Right lobe of liver (tissue), 6 donors: Measurements from ENCODE around the gene ARHGAP4. TPM values are rescaled to one million over a fixed set of nuclear protein-coding genes. Genes with fewer than 3 reads are reported as not detected.

Experiments
- ATAC-seq, 4 donors: fragments of 200-7000 bp; cut with Tn5 transposase; one replicate each; pipeline ENCODE4 v1.9.1; 2020; ENCODE audit warnings: mild to moderate bottlenecking in 4 of 4, moderate library complexity in 4 of 4
- DNase-seq, 3 donors: peaks; one replicate each; pipeline ENCODE4 v3.0.0-alpha.2; 2020
- H3K27ac ChIP-seq, 3 donors: fragments of 200-600 bp; one replicate each; pipeline ENCODE4 v1.8.0; 2022
- H3K27me3 ChIP-seq, 2 donors: fragments of 200-600 bp; one replicate each; pipeline ENCODE4 v1.8.0; 2022
- H3K36me3 ChIP-seq, 4 donors: fragments of 200-600 bp; sonication (generic) in 1 of 4; one replicate each; pipeline versions ENCODE4 v1.5.1 to v1.8.0; 2017 to 2022; ENCODE audit warnings: control low read depth in 1 of 4
- H3K4me1 ChIP-seq, 4 donors: fragments of 200-600 bp; sonication (generic) in 1 of 4; one replicate each; pipeline versions ENCODE4 v1.5.1 to v1.8.0; 2017 to 2022; ENCODE audit warnings: control low read depth in 1 of 4
- H3K4me3 ChIP-seq, 3 donors: fragments of 200-600 bp; one replicate each; pipeline ENCODE4 v1.8.0; 2022
- H3K9me3 ChIP-seq, 4 donors: fragments of 200-600 bp; sonication (generic) in 1 of 4; one replicate each; pipeline versions ENCODE4 v1.5.1 to v1.8.0; 2017 to 2022; ENCODE audit warnings: control low read depth in 1 of 4
- CTCF ChIP-seq, 4 donors: fragments of 200-600 bp in 3 of 4; fragments of 450-650 bp in 1 of 4; IDR thresholded peaks; one replicate each; pipeline versions ENCODE4 v1.5.1 to v1.8.0; 2016 to 2022; ENCODE audit warnings: antibody characterized with exemption in 4 of 4, mild to moderate bottlenecking in 2 of 4
- POLR2A ChIP-seq: fragments of 450-650 bp; IDR thresholded peaks from one replicate; pipeline ENCODE4 v1.6.1; 2017; ENCODE audit warnings: antibody characterized with exemption, mild to moderate bottlenecking
- WGBS: methylation state at CpG from one replicate; pipeline ENCODE4 v1.1.6; 2018; ENCODE audit warnings: low coverage, low lambda C conversion rate; ENCODE audit not compliant: insufficient coverage; ENCODE audit errors: missing lambda C conversion rate; 5-methylcytosine and 5-hydroxymethylcytosine counted together
- intact Hi-C, 2 donors: fragments of 100-400 bp; cut with DNase I; formaldehyde crosslinking; loops; one replicate each; pipeline versions ENCODE4 v1.11.2 to v1.14.1; 2022
- total RNA-seq, 6 experiments: library from RNA; depleted of rRNA in 2 of 6; stranded (reverse); fragments of >200 nt in 2 of 6; fragmentation: NEBNext Ultra II Directional in 3 of 6; extraction: Animal tissue kit (Norgen Biotek cat#: 25700) in 3 of 6; gene quantifications; one replicate each; pipeline versions ENCODE4 v1.1.0 to v1.2.4, GENCODE V29; 2016 to 2023
- donor health status: DM: no; HTN: yes; CAD: no.
- donor health status: DM: no; HTN: no; CAD: no.
- donor health status: DM: no; HTN: no; CAD: no.
- donor health status: DM: no; HTN: yes; CAD: no.
- donor health status: DM: no; HTN: yes; CAD: no.

The ARHGAP4 gene
- total RNA-seq, 6 experiments from 2014 or later: 5.5 to 11.9 (median 8.7) TPM

GRCh38 chrX:153866302-153867019 lies 59.6 kb downstream of the ARHGAP4 start:
- Histone ChIP-seq H3K4me1 (no peaks in the 10 kb centered on the region), H3K36me3 (no peaks in the 10 kb centered on the region), H3K4me3 (no peak overlapping the region), H3K9me3 (no peaks in the 10 kb centered on the region), H3K27ac (no peak overlapping the region), H3K27me3 (no peaks in the 10 kb centered on the region)
- DNase-seq (no peak), ATAC-seq (no peak)
- TF ChIP-seq POLR2A (no peak), CTCF (IDR thresholded peaks at IDR 0.05) (no peak)
- WGBS: 53% methylated on average over 5 of the region's 22 CpGs
- intact Hi-C loops: no loop called here

DNA sequence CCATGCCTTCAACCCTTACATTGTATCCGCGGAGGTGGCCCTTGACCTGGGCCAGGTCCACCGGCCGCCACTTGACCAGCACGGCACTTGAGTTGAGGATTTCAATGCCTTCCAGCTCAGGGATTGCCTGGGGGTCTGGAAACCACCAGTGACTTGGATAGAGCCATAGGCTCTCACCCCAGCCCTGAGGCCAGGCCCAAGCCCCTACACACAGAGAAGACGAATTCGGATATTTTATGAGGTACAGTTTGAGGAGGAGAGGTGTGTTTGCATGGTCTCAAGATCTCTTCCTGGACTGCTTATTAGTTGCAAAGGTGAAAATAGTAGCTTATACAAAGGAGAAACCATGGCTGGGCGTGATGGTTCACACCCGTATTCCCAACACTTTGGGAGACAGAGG lies 60.4 kb downstream of the ARHGAP4 start:
- no peak for TF ChIP-seq CTCF (IDR thresholded peaks at IDR 0.05)
- TF ChIP-seq POLR2A: no peak
- intact Hi-C loops: no loop called here
- Histone ChIP-seq H3K27me3 (no peaks in the 10 kb centered on the region), H3K4me1 (no peaks in the 10 kb centered on the region), H3K27ac (no peak overlapping the region), H3K36me3 (no peaks in the 10 kb centered on the region), H3K4me3 (no peak overlapping the region), H3K9me3 (no peaks in the 10 kb centered on the region)
- no peak for DNase-seq
- no peak for ATAC-seq
- WGBS: 79% methylated on average over 8 of the region's 9 CpGs

GRCh38 chrX:153865321-153865580 lies 60.8 kb downstream of the ARHGAP4 start:
- no peaks in the 10 kb centered on the region for H3K9me3 ChIP-seq
- H3K27ac ChIP-seq: no peak overlapping the region
- H3K27me3 ChIP-seq: no peaks in the 10 kb centered on the region
- DNase-seq: no peak
- no peaks in the 10 kb centered on the region for H3K4me1 ChIP-seq
- intact Hi-C loops: no loop called here
- WGBS: 70% methylated on average over 3 of the region's 11 CpGs
- TF ChIP-seq CTCF (IDR thresholded peaks at IDR 0.05) (no peak), POLR2A (no peak)
- ATAC-seq: no peak
- no peak overlapping the region for H3K4me3 ChIP-seq
- no peaks in the 10 kb centered on the region for H3K36me3 ChIP-seq

DNA sequence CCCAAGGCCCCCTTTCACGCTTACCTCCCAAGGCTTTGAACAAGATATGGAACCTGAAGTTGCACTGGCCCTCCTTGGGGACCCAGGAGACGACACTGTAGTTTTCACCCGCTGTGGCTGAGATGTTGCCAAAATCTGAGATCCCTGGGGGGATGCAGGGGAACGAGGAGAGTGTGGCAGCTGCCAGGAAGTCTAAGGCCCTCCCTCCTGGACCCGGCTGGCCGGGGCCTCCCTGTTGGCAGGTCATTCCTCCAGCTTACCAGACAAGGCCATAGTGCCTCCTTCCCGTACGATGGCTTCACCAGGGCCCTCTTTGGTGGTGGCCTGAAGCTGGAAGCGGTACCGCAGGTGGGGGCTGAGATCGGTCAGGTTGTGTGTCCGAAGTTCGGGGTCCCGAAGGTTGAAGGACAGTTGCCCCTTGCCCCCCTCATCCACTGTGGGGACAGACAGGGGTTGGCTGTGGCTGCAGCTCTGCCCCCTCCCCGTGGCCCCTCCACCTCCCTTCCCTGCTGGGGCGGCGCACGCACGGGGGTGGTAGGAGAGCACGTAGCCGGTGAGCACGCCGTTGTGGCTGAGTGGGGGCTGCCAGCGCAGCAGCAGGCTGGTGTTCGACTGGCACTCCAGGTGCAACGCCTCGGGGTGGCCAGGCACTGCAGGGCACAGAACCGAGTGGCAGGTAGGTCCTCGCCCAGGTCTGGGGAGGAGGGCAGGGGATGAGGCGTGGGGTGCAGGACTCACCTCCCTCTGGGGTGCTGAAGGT lies 61.3 kb downstream of the ARHGAP4 start:
- Histone ChIP-seq H3K4me3 (no peak overlapping the region), H3K27me3 (no peaks in the 10 kb centered on the region), H3K27ac (no peak overlapping the region), H3K4me1 (no peaks in the 10 kb centered on the region), H3K9me3 (no peaks in the 10 kb centered on the region), H3K36me3 (no peaks in the 10 kb centered on the region)
- no peak for DNase-seq
- WGBS: 60% methylated on average over 1 of the region's 30 CpGs
- intact Hi-C loops: no loop called here
- TF ChIP-seq POLR2A (no peak), CTCF (IDR thresholded peaks at IDR 0.05) (no peak)
- no peak for ATAC-seq
